Keratinocyte (primary cell): ENCODE measurements around the gene TMEM63B. TPM values are rescaled to one million over a fixed set of nuclear protein-coding genes. Genes with fewer than 3 reads are reported as not detected.
A peak's percentile ranks its signal among the peaks of the same experiment; 100 is the strongest.

Source experiments
- DNase-seq: peaks from one replicate; pipeline ENCODE4 v3.0.0-alpha.2; 2011; ENCODE audit warnings: low read depth, missing footprints, low spot score
- FAIRE-seq: peaks from 2 replicates; lab custom pipeline; 2011; peaks lifted over from hg19 to GRCh38; lab: Jason Lieb, UNC
- H2AFZ ChIP-seq: 2 replicates; pipeline ENCODE4 v1.6.0; 2012; ENCODE audit warnings: low read length, control low read depth, inconsistent platforms; ENCODE audit not compliant: control insufficient read depth
- H3K27ac ChIP-seq: 2 replicates; pipeline ENCODE4 v1.5.1; 2011; ENCODE audit warnings: low read length; ENCODE audit not compliant: control insufficient read depth, insufficient read depth
- H3K27me3 ChIP-seq: 3 replicates; pipeline ENCODE4 v1.6.0; 2011; ENCODE audit warnings: low read length; ENCODE audit not compliant: control insufficient read depth, insufficient read depth; ENCODE audit errors: extremely low read depth
- H3K36me3 ChIP-seq, 2 experiments: 2 replicates in 1 of 2; 3 replicates in 1 of 2; pipeline ENCODE4 v1.5.1; 2011; ENCODE audit warnings: low read length in 2 of 2, mild to moderate bottlenecking in 1 of 2; ENCODE audit not compliant: control insufficient read depth in 2 of 2, insufficient read depth in 2 of 2; ENCODE audit errors: extremely low read depth in 1 of 2
- H3K4me1 ChIP-seq: 3 replicates; pipeline ENCODE4 v1.5.1; 2011; ENCODE audit warnings: low read length; ENCODE audit not compliant: control insufficient read depth, insufficient read depth; ENCODE audit errors: extremely low read depth
- H3K4me2 ChIP-seq: 3 replicates; pipeline ENCODE4 v1.6.0; 2011; ENCODE audit warnings: low read depth, low read length; ENCODE audit not compliant: control insufficient read depth, insufficient read depth; ENCODE audit errors: extremely low read depth
- H3K4me3 ChIP-seq, 3 experiments: fragments of 200-600 bp in 1 of 3; sonication (generic) in 1 of 3; 2 replicates in 2 of 3; 3 replicates in 1 of 3; pipeline ENCODE4 v1.5.1; 2011 to 2016; ENCODE audit warnings: low read length in 3 of 3, mild to moderate bottlenecking in 3 of 3, control low read depth in 2 of 3, inconsistent platforms in 1 of 3, low read depth in 1 of 3, mixed read lengths in 1 of 3, mixed run types in 1 of 3, moderate library complexity in 1 of 3; ENCODE audit not compliant: control insufficient read depth in 2 of 3, insufficient read depth in 2 of 3; ENCODE audit errors: extremely low read depth in 1 of 3
- H3K79me2 ChIP-seq: 2 replicates; pipeline ENCODE4 v1.6.0; 2012; ENCODE audit warnings: low read length; ENCODE audit not compliant: control insufficient read depth, insufficient read depth
- H3K9ac ChIP-seq: 3 replicates; pipeline ENCODE4 v1.6.0; 2011; ENCODE audit warnings: low read length; ENCODE audit not compliant: control insufficient read depth, insufficient read depth; ENCODE audit errors: extremely low read depth
- H3K9me1 ChIP-seq: 3 replicates; pipeline ENCODE4 v1.6.0; 2011; ENCODE audit warnings: low read length; ENCODE audit not compliant: control insufficient read depth, insufficient read depth; ENCODE audit errors: extremely low read depth
- H3K9me3 ChIP-seq: 2 replicates; pipeline ENCODE4 v1.5.1; 2012; ENCODE audit warnings: low read depth, low read length; ENCODE audit not compliant: control insufficient read depth
- H4K20me1 ChIP-seq: 3 replicates; pipeline ENCODE4 v1.6.0; 2011; ENCODE audit warnings: low read length; ENCODE audit not compliant: control insufficient read depth, insufficient read depth; ENCODE audit errors: extremely low read depth
- CTCF ChIP-seq, 3 experiments: IDR thresholded peaks in 1 of 3; conservative IDR thresholded peaks in 1 of 3; optimal IDR thresholded peaks in 1 of 3; 2 replicates in 2 of 3; 3 replicates in 1 of 3; pipeline versions ENCODE3 to v1.5.1; 2011; ENCODE audit warnings: low read length in 3 of 3, mild to moderate bottlenecking in 3 of 3, moderate library complexity in 2 of 3, control low read depth in 1 of 3, inconsistent platforms in 1 of 3; ENCODE audit not compliant: insufficient read depth in 2 of 3; ENCODE audit errors: extremely low read depth in 1 of 3
- EZH2 ChIP-seq: IDR thresholded peaks from one replicate; pipeline ENCODE4 v1.6.1; 2012; ENCODE audit warnings: inconsistent platforms, mild to moderate bottlenecking, low read length, moderate library complexity
- dilution Hi-C: fragments of 300-500 bp; cut with MboI; formaldehyde crosslinking; loops from one replicate; pipeline ENCODE4 v1.7.0; 2020; ENCODE audit warnings: low sequenced_read_pairs; ENCODE audit not compliant: extremely low pct_ligation_motif_present
- polyA plus RNA-seq, 5 experiments: library from polyadenylated mRNA; depleted of rRNA in 3 of 5; stranded (reverse) in 3 of 5; stranded (forward) in 1 of 5; unstranded in 1 of 5; fragments of >200 nt; gene quantifications; 1 replicate in 1 of 5; 2 replicates in 3 of 5; 3 replicates in 1 of 5; pipeline versions ENCODE4 v1.2.1 to v1.2.3, GENCODE V29; 2011 to 2012; ENCODE audit warnings: missing spikeins in 2 of 5, low read depth in 1 of 5, low replicate concordance in 1 of 5

Gene TMEM63B
- polyA plus RNA-seq, 1 donor (not counting 4 experiments of a cell fraction or from before 2014, with no cell fraction given) = 64.8 TPM

GRCh38 chr6:44177691-44178423, 50.5 kb downstream of the TMEM63B start:
- no peak for TF ChIP-seq EZH2
- no peak for TF ChIP-seq CTCF (optimal IDR thresholded peaks at IDR 0.05 in 1 of 3, IDR thresholded peaks at IDR 0.05 in 1 of 3, conservative IDR thresholded peaks at IDR 0.05 in 1 of 3; ENCODE audit: extremely low read depth in 1 of 3, insufficient read depth in 2 of 3, low read length in 3 of 3)
- Histone ChIP-seq H2AFZ (peak overlapping the region; percentile 30), H4K20me1 (no peaks in the 10 kb centered on the region), H3K79me2 (no peaks in the 10 kb centered on the region), H3K9me1 (no peaks in the 10 kb centered on the region), H3K27ac (peak overlapping the region; percentile 40), H3K4me2 (peak overlapping the region; percentile 69), H3K4me1 (peaks cover 12% of the 10 kb centered on the region), H3K4me3 (no peak overlapping the region), H3K36me3 (no peaks in the 10 kb centered on the region), H3K27me3 (no peaks in the 10 kb centered on the region), H3K9me3 (peaks cover 3% of the 10 kb centered on the region), H3K9ac (peak overlapping the region; percentile 15)
- no peak for DNase-seq
- FAIRE-seq = peak; percentile 77
- dilution Hi-C loops = no loop called here

GRCh38 chr6:44178424-44179071, 51.2 kb downstream of the TMEM63B start:
- DNase-seq = no peak
- Histone ChIP-seq H4K20me1 (no peaks in the 10 kb centered on the region), H3K79me2 (no peaks in the 10 kb centered on the region), H3K4me3 (no peak overlapping the region), H3K27ac (peak overlapping the region; percentile 40), H2AFZ (no peak overlapping the region), H3K9me1 (no peaks in the 10 kb centered on the region), H3K4me2 (peak overlapping the region; percentile 69), H3K27me3 (no peaks in the 10 kb centered on the region), H3K36me3 (no peaks in the 10 kb centered on the region), H3K9ac (no peak overlapping the region), H3K9me3 (peaks cover 3% of the 10 kb centered on the region), H3K4me1 (peaks cover 12% of the 10 kb centered on the region)
- TF ChIP-seq EZH2 (no peak), CTCF (optimal IDR thresholded peaks at IDR 0.05 in 1 of 3, IDR thresholded peaks at IDR 0.05 in 1 of 3, conservative IDR thresholded peaks at IDR 0.05 in 1 of 3; ENCODE audit: extremely low read depth in 1 of 3, insufficient read depth in 2 of 3, low read length in 3 of 3) (no peak)
- dilution Hi-C loops = no loop called here
- no peak for FAIRE-seq
